Measurements from ENCODE around the gene ASCC1. TPM values are rescaled to one million over a fixed set of nuclear protein-coding genes. Genes with fewer than 3 reads are reported as not detected.

Gene ASCC1
- total and polyA plus RNA-seq, 9 donors = 21.6 to 53.9 (median 31.1) TPM

GRCh38 chr10:72171175-72171630, 44.9 kb downstream of the ASCC1 start:
- no peaks in the 10 kb centered on the region for H3K36me3 ChIP-seq
- WGBS, 3 donors = 86 to 91% (median 90%) methylated on average over 7 of the region's 7 CpGs
- H3K4me1 ChIP-seq (ENCODE audit: insufficient read depth) = no peaks in the 10 kb centered on the region
- intact Hi-C loops (cut with DNase I) = no loop called here
- H3K9me3 ChIP-seq = no peaks in the 10 kb centered on the region
- no peak for DNase-seq
- TF ChIP-seq POLR2A (IDR thresholded peaks at IDR 0.05) = no peak
- H3K4me3 ChIP-seq = no peak overlapping the region
- no peak overlapping the region for H3K27ac ChIP-seq
- H3K27me3 ChIP-seq = no peaks in the 10 kb centered on the region

DNA sequence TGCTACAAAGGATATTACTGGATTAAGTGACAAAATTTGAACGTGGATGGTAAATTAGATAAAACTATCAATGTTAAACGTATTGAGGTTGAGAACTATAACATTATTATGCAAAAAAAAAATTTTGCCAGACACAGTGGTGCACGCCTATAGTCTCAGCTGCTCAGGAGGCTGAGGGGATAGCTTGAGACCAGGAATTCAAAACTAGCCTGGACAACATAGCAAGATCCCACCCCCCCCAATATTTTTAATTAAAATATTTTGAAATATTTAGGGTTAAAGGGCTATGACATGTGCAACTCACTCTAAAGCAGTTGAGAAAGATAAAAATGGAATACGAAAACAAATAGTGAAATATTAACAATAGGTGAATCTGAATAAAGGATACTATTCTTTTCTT, 45.3 kb downstream of the ASCC1 start:
- 88 to 92% (median 89%) methylated on average over 4 of the region's 4 CpGs for whole genome bisulfite sequencing, 3 donors
- Histone ChIP-seq H3K27ac (no peak overlapping the region), H3K36me3 (no peaks in the 10 kb centered on the region), H3K27me3 (no peaks in the 10 kb centered on the region), H3K9me3 (no peaks in the 10 kb centered on the region), H3K4me3 (no peak overlapping the region), H3K4me1 (ENCODE audit: insufficient read depth) (no peaks in the 10 kb centered on the region)
- TF ChIP-seq POLR2A (IDR thresholded peaks at IDR 0.05) = no peak
- TF ChIP-seq EP300 (IDR thresholded peaks at IDR 0.05) = no peak
- TF ChIP-seq, protein P1, sequence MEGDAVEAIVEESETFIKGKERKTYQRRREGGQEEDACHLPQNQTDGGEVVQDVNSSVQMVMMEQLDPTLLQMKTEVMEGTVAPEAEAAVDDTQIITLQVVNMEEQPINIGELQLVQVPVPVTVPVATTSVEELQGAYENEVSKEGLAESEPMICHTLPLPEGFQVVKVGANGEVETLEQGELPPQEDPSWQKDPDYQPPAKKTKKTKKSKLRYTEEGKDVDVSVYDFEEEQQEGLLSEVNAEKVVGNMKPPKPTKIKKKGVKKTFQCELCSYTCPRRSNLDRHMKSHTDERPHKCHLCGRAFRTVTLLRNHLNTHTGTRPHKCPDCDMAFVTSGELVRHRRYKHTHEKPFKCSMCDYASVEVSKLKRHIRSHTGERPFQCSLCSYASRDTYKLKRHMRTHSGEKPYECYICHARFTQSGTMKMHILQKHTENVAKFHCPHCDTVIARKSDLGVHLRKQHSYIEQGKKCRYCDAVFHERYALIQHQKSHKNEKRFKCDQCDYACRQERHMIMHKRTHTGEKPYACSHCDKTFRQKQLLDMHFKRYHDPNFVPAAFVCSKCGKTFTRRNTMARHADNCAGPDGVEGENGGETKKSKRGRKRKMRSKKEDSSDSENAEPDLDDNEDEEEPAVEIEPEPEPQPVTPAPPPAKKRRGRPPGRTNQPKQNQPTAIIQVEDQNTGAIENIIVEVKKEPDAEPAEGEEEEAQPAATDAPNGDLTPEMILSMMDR (IDR thresholded peaks at IDR 0.05) = no peak
- DNase-seq = no peak
- intact Hi-C loops (cut with DNase I) = no loop called here

GRCh38 chr10:72170263-72170662, 45.8 kb downstream of the ASCC1 start:
- Histone ChIP-seq H3K4me1 (ENCODE audit: insufficient read depth) (no peaks in the 10 kb centered on the region), H3K27ac (no peak overlapping the region), H3K27me3 (no peaks in the 10 kb centered on the region), H3K36me3 (no peaks in the 10 kb centered on the region), H3K4me3 (no peak overlapping the region), H3K9me3 (no peaks in the 10 kb centered on the region)
- intact Hi-C loops (cut with DNase I) = no loop called here
- 82 to 90% (median 88%) methylated on average over 4 of the region's 4 CpGs for WGBS, 3 donors
- no peak for DNase-seq
- TF ChIP-seq EP300 (IDR thresholded peaks at IDR 0.05) = no peak
- no peak for TF ChIP-seq POLR2A (IDR thresholded peaks at IDR 0.05)
- TF ChIP-seq, protein P1 (IDR thresholded peaks at IDR 0.05) = no peak

DNA sequence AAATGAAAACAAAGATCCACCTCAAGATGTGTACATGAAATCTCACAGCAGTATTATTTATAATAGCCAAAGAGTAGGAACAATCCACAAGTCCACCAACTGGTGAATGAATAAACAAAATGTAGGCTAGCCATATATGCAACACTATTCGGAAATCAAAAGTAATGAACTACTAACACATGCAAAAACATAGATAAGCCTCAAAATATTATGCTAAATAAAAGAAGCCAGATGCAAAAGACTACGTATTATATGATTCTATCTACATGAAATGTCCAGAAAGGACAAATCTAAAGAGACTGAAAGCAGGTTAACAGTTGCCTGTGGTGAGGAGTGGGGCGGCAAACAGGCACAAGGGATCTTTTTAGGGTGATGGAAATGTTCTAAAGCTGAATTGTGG, 49.0 kb downstream of the ASCC1 start:
- Histone ChIP-seq H3K4me1 (ENCODE audit: insufficient read depth) (no peaks in the 10 kb centered on the region), H3K9me3 (no peaks in the 10 kb centered on the region), H3K4me3 (no peak overlapping the region), H3K36me3 (no peaks in the 10 kb centered on the region), H3K27ac (no peak overlapping the region), H3K27me3 (no peaks in the 10 kb centered on the region)
- TF ChIP-seq EP300 (IDR thresholded peaks at IDR 0.05) (no peak), POLR2A (IDR thresholded peaks at IDR 0.05) (no peak)
- TF ChIP-seq, protein P1 (IDR thresholded peaks at IDR 0.05) = no peak
- WGBS, 3 donors = 69 to 87% (median 77%) methylated on average over 3 of the region's 3 CpGs
- no peak for DNase-seq
- intact Hi-C loops (cut with DNase I) = no loop called here

DNA sequence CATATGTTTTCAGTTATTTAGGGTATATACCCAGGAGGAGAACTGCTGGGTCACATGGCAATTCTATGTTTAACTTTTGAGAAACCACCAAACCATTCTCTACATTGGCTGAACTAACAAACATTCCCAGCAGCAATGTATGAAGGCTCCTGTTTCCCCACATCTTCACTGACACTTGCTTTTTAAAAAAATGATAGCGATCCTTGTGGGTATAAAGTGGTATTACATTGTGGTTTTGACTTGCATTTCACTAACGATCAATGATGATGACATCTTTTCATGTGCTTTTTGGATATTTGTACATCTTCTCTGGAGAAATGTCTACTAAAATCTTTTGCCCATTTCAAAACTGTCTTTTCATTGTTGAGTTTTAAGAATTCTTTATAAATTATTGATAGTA, 51.5 kb downstream of the ASCC1 start:
- no peak for DNase-seq
- H3K4me1 ChIP-seq (ENCODE audit: insufficient read depth) = no peaks in the 10 kb centered on the region
- no peak for TF ChIP-seq POLR2A (IDR thresholded peaks at IDR 0.05)
- no peak for TF ChIP-seq EP300 (IDR thresholded peaks at IDR 0.05)
- TF ChIP-seq, protein P1 (IDR thresholded peaks at IDR 0.05) = no peak
- intact Hi-C loops (cut with DNase I) = no loop called here
- no peaks in the 10 kb centered on the region for H3K27me3 ChIP-seq
- H3K36me3 ChIP-seq = no peaks in the 10 kb centered on the region
- H3K27ac ChIP-seq = no peak overlapping the region
- no peak overlapping the region for H3K4me3 ChIP-seq
- WGBS, 3 donors = 85 to 92% (median 91%) methylated on average over 2 of the region's 2 CpGs
- H3K9me3 ChIP-seq = no peaks in the 10 kb centered on the region
